Fibroblast of skin of back (primary cell): ENCODE data around the gene AVPI1.
"Not testable (repeated sequence)": the region's sequence is repeated elsewhere in the genome, so short reads cannot be mapped to it uniquely, and the experiment has no call there.

ENCODE experiments used
- DNase-seq: peaks from one replicate; pipeline ENCODE4 v3.0.0-alpha.2; 2013

Gene AVPI1

DNA sequence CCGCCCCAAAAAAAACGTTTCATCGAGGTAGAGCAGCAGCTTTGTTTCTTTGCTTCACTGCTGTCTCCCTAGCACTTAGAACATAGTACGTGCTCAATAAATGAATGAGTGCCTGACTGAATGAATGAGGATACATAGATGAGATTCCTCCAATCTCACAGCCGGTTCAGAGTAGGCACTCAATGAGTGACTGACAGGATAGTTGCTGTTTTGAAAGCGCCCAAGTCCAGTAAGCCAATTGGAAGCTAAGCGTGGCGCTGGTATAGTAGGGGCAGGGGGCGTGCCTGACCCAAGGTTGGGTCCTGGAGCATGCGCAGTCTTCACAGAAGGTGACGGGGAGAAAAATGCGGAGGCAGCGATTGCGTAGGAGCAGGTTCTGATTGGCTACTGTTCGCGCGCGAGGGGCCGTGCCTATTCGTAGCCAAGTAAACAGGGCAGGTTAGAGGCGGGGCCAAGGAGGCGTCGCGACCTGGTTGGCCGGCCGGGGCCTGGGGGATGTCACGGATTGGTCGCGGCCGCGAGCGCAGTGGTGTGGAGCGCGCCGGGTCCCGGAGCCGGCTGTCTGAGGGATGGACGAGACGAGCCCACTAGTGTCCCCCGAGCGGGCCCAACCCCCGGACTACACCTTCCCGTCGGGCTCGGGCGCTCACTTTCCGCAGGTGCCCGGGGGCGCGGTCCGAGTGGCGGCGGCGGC lies 46.7 kb downstream of the AVPI1 start, which contains the start of gene PI4K2A:
Gene PI4K2A, plus strand, starts transcription at position 498 of the 694 bp plus-strand sequence. Its CDS starts 72 bp downstream, at position 570.
- DNase-seq: peak; percentile 99

DNA sequence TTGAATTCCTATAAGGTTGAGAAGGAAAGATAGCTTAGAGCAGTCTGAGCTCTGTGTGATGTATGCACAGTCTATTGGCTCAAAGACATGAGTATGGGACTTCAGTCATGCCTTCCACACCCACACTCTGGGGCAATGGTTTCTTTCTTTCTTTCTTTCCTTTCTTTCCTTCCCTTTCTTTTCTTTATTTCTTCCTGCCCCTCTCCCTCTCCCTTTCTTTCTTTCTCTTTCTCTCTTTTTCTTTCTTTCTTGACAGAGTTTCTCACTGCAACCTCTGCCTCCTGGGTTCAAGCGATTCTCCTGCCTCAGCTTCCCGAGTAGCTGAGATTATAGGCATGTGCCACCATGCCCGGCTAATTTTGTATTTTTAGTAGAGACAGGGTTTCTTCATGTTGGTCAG lies 48.0 kb downstream of the AVPI1 start:
- not testable (repeated sequence) for DNase-seq

DNA sequence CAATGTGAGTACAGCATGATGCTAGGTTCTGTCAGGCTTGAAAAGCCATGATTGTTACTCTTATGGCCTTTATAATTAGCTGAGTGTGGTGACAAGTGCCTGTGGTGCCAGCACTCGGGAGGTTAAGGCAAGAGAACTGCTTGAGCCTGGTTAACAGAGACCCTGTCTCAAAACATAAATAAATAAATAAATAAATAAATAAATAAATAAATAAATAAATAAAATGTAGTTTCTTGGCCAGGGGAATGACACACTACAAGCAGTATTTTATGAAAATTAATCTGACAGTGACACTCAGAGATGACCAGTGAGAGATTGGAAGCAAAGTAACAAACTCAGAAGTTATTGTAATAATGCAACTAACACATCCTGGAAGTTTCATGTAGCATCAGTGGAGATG lies 51.5 kb downstream of the AVPI1 start:
- no peak for DNase-seq

DNA sequence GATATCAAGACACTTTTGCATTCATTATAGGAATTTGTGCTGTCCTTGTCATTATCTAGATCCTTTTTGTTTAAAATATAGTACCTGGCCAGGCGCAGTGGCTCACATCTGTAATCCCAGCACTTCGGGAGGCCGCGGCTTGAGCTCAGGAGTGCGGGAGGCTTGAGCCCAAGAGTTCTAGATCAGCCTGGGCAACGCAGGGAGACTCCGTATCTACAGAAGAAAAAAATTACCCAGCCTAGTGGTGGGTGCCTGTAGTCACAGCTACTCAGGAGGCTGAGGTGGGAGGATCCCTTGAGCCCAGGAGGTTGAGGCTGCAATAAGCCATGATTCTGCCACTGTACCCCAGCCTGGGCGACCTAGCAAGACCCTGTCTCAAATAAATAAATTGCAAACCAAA lies 53.1 kb downstream of the AVPI1 start:
- DNase-seq: peak; percentile 18

DNA sequence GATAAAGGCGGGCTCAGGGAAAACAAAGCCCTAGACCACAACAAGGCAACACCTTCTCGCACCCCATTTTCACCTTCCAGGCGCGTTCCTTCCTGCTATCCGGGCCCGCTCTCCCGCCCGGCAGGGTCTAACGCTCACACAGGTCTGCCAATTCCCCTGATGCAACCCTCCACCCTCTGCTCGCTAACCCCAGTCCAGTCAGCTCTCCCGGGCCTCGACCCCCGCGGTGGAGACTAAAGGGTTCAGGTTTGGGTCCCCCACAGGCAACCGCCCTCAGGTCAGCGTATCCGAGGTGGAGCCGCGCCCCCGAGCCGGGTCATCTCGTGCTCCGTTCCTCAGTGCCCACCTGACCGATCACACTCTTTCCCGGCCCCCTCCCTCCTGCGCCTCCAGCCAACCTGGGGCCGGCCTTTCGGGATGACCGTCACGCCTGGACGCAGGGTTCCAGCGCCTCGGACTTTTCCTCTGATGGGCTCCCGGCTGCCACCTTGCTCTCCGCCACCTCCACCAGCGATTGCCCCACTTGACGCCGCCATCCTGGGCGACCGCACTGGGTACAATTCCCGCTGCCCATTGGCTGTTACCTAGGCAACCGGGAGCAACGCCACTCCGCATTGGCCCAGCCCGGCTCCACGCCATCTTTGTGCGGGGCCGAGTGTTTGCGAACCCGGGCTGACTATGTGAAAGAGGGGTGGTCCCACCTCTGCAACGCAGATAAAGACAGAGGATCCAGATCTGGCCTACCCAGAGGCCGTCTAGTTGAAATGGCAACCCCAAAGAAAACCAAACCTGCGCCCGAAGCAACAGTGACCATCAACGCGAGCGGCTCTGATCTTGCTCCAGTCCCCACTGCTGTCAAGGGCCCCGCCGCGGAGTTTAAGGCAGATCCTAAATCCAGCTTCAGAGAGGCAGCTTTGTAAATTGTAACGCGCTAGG lies 53.8 kb downstream of the AVPI1 start, which contains the start of gene MORN4:
Gene MORN4, minus strand, starts transcription at position 552 of the 936 bp plus-strand sequence. CDS start 13,847 bp downstream, outside the sequence.
- DNase-seq: peak; percentile 93

DNA sequence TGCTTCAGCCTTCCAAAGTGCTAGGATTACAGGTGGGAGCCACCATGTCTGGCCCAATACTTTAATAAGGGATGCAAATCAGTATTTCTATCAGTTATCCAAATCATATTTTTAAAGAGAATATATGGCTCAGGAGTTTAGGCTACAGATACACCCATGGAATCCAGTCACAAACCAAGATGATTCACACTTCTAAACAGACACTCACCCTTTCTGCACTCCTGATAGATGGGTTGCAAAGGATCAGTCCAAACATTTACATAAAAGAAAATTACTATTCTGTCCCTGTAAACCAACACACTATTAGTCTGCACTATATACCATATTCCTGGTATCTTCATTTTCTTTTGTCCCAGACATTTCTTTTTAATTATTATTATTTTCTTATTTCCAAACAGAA lies 55.9 kb downstream of the AVPI1 start:
- no peak for DNase-seq

DNA sequence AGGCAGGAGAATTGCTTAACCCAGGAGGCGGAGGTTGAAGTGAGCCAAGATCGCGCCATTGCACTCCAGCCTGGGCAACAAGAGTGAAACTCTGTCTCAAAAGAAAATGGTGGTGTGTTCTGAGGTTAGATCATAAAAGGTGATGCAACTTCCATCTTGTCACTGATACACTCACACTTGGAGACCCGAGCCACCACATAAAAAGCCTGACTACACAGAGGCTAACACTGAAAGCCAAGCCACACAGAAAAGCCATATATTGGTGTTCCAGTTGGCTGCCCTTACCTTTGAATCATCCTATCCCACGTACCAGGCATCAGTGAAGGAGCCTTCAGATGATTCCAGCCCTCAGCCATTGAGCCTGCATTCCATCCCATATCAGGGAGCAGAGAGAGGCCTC lies 57.8 kb downstream of the AVPI1 start:
- no peak for DNase-seq

DNA sequence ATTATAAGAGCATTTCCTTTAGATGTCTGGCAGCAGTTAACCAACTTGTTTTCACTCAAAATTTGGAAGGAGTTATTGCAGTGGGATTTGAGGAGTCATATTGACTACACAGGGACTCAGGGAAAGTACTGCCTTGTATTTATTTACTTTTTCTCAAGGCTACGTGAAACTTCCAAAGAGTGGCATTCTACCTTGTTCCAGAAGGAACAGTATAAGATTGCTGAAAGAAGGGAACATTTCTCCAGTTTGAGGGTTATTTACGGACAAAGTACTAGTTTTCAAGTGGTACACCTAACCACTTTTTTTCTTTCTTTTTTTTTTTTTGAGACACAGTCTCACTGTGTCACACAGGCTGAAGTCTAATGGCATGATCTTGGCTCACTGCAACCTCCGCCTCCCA lies 58.8 kb downstream of the AVPI1 start:
- DNase-seq: no peak

DNA sequence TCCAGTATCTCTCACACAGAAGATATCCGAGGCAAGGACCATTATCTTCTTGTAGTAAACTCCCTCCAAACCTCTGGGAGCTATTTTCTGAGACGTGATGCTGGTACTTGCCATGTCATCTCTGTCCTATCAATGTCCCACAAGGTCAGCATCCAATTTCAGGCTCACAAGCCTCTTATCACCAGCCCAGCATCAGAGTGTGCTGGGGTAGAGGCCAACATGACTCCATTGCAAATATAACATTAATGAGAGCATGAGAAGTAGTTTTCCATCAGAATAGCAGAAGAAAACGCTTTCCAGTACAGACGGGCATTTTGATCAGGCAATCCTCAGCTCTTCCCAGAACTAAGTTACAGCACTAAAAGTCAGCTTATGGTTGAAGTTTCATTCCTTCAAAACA lies 59.3 kb downstream of the AVPI1 start:
- DNase-seq: no peak
